ENCODE results near the gene PKN2. TPM values are rescaled to one million over a fixed set of nuclear protein-coding genes. Genes with fewer than 3 reads are reported as not detected.
"Not testable (repeated sequence)": the region's sequence is repeated elsewhere in the genome, so short reads cannot be mapped to it uniquely, and the experiment has no call there.

Gene PKN2
- total and polyA plus RNA-seq, 7 donors = 6.2 to 21.2 (median 16.7) TPM

- Histone ChIP-seq H3K4me3 (no peak overlapping the region), H3K9me3 (no peaks in the 10 kb centered on the region), H3K4me1 (no peaks in the 10 kb centered on the region), H3K27me3 (ENCODE audit: insufficient read depth in 3 of 3, low read length in 2 of 3) (no peaks in the 10 kb centered on the region), H3K36me3 (ENCODE audit: insufficient read depth in 1 of 2, low read depth in 1 of 2) (peaks cover 0 to 75% of the 10 kb centered on the region in 2 donors), H3K27ac (no peak overlapping the region)
- 96 to 98% (median 97%) methylated on average over 5 of the region's 5 CpGs for WGBS, 3 donors
- intact Hi-C loops (cut with DNase I) = no loop called here
- DNase-seq (no peak), ATAC-seq (no peak)
- TF ChIP-seq CTCF (IDR thresholded peaks at IDR 0.05) = no peak
These were observed 119.4 kb downstream of the PKN2 start for GRCh38 chr1:88803444-88803843.

GRCh38 chr1:88812366-88812765 is 128.3 kb downstream of the PKN2 start:
- Histone ChIP-seq H3K4me1 (no peaks in the 10 kb centered on the region), H3K9me3 (no peaks in the 10 kb centered on the region), H3K27me3 (ENCODE audit: insufficient read depth in 3 of 3, low read length in 2 of 3) (no peaks in the 10 kb centered on the region), H3K4me3 (no peak overlapping the region), H3K36me3 (ENCODE audit: insufficient read depth in 1 of 2, low read depth in 1 of 2) (peaks cover 0 to 85% of the 10 kb centered on the region in 2 donors), H3K27ac (no peak overlapping the region)
- ATAC-seq (no peak), DNase-seq (no peak)
- intact Hi-C loops (cut with DNase I) = no loop called here
- no peak for TF ChIP-seq CTCF (IDR thresholded peaks at IDR 0.05)

DNA sequence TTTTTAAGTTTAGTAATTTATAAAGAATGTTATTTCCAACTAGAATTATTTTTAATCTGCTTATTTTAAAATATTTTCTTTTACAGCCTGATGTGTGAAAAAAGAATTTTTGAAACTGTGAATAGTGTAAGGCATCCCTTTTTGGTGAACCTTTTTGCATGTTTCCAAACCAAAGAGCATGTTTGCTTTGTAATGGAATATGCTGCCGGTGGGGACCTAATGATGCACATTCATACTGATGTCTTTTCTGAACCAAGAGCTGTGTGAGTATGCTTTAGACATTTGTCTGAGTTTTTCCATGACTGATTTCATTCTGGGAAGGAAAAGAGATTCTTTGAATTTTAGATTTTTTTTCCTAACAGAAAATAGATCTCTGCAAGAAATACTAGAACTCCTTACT is 129.4 kb downstream of the PKN2 start:
- DNase-seq = no peak
- TF ChIP-seq CTCF (IDR thresholded peaks at IDR 0.05) = no peak
- H3K4me1 ChIP-seq = no peaks in the 10 kb centered on the region
- H3K4me3 ChIP-seq = no peak overlapping the region
- H3K27me3 ChIP-seq (ENCODE audit: insufficient read depth in 3 of 3, low read length in 2 of 3) = no peaks in the 10 kb centered on the region
- no peaks in the 10 kb centered on the region for H3K9me3 ChIP-seq
- WGBS, 3 donors = 93 to 100% (median 93%) methylated on average over 1 of the region's 1 CpG
- peaks cover 0 to 75% of the 10 kb centered on the region in 2 donors for H3K36me3 ChIP-seq (ENCODE audit: insufficient read depth in 1 of 2, low read depth in 1 of 2)
- intact Hi-C loops (cut with DNase I) = no loop called here
- ATAC-seq = no peak
- H3K27ac ChIP-seq = no peak overlapping the region

DNA sequence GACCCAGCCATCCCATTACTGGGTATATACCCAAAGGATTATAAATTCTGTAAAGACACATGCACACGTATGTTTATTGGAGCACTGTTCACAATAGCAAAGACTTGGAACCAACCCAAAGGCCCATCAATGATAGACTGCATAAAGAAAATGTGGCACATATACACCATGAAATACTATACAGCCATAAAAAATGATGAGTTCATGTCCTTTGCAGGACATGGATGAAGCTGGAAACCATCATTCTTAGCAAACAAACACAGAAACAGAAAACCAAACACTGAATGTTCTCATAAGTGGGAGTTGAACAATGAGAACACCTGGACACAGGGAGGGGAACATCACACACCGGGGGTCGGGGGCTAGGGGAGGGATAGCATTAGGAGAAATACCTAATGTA is 135.6 kb downstream of the PKN2 start:
- WGBS, 3 donors = 96 to 99% (median 97%) methylated on average over 3 of the region's 3 CpGs
- ATAC-seq; H3K27me3 ChIP-seq (ENCODE audit: insufficient read depth in 3 of 3, low read length in 2 of 3); intact Hi-C loops (cut with DNase I); H3K4me1 ChIP-seq; H3K4me3 ChIP-seq; DNase-seq; H3K27ac ChIP-seq; H3K9me3 ChIP-seq: not testable (repeated sequence)
- H3K36me3 ChIP-seq (ENCODE audit: insufficient read depth in 1 of 2, low read depth in 1 of 2) = peaks cover 0 to 46% of the 10 kb centered on the region in 2 donors

DNA sequence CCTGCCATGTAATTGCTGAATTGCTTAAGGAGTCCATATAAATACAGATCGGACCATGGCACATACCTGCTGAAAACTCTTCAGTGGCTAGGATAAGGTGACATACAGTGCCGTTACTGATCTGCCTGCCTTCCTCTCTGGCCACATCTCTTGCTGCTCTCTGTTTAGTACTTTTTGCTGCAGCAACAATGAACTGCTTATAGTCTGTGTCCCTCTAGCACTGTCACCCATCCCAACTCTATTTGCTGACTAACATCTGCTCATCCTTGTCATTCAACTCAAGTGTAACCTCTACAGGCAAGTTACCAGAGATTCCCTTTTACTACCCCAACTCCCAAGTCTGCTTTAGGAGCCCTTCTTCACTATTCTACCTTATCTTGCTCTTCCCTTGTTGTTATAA is 141.6 kb downstream of the PKN2 start:
- H3K36me3 ChIP-seq (ENCODE audit: insufficient read depth in 1 of 2, low read depth in 1 of 2) = peaks cover 0 to 62% of the 10 kb centered on the region in 2 donors
- no peak overlapping the region for H3K27ac ChIP-seq
- no peak for DNase-seq
- no peak for ATAC-seq
- no peak for TF ChIP-seq CTCF (IDR thresholded peaks at IDR 0.05)
- intact Hi-C loops (cut with DNase I) = no loop called here
- 85 to 88% (median 88%) methylated on average over 2 of the region's 2 CpGs for WGBS, 3 donors
- no peaks in the 10 kb centered on the region for H3K27me3 ChIP-seq (ENCODE audit: insufficient read depth in 3 of 3, low read length in 2 of 3)
- no peaks in the 10 kb centered on the region for H3K4me1 ChIP-seq
- no peaks in the 10 kb centered on the region for H3K9me3 ChIP-seq
- H3K4me3 ChIP-seq = no peak overlapping the region

Measured in psoas muscle (tissue), 8 donors.